Stimulated activated CD8-positive, alpha-beta memory T cell treated with anti-CD3 and anti-CD28 coated beads, Interleukin-7, amount 100 ng/mL, for 4 hours (primary cell): Measurements from ENCODE around the gene PARD6G.

Source experiments
- DNase-seq, 2 donors: peaks; one replicate each; pipeline ENCODE4 v3.0.0-alpha.2; 2020; ENCODE audit warnings: low read depth in 2 of 2

The PARD6G gene

GRCh38 chr18:80147418-80148325, 99.6 kb downstream of the PARD6G start:
- DNase-seq, result peak; percentile 65 to 68

- no peak for DNase-seq
Measured at GRCh38 chr18:80147037-80147417, 100.3 kb downstream of the PARD6G start.

- DNase-seq, result no peak
Measured at GRCh38 chr18:80145196-80145804, 102.0 kb downstream of the PARD6G start.

- no peak for DNase-seq
Measured at GRCh38 chr18:80143881-80144280, 103.4 kb downstream of the PARD6G start.

GRCh38 chr18:80140455-80140985, 106.8 kb downstream of the PARD6G start:
- no peak for DNase-seq

- no peak for DNase-seq
Measured at GRCh38 chr18:80137976-80138375, 109.3 kb downstream of the PARD6G start.

- DNase-seq, result no peak
Measured at GRCh38 chr18:80137137-80137536, 110.2 kb downstream of the PARD6G start.

GRCh38 chr18:80136679-80137078, 110.6 kb downstream of the PARD6G start:
- DNase-seq, result no peak

GRCh38 chr18:80135136-80135535, 112.2 kb downstream of the PARD6G start:
- DNase-seq, result no peak

- DNase-seq, result no peak
Measured at GRCh38 chr18:80133124-80133523, 114.2 kb downstream of the PARD6G start.

GRCh38 chr18:80132180-80132812, 115.0 kb downstream of the PARD6G start:
- no peak for DNase-seq

- DNase-seq, result no peak
Measured at GRCh38 chr18:80130555-80130954, 116.8 kb downstream of the PARD6G start.

- no peak for DNase-seq
Measured at GRCh38 chr18:80129672-80130367, 117.5 kb downstream of the PARD6G start.

GRCh38 chr18:80127635-80128034, 119.7 kb downstream of the PARD6G start:
- no peak for DNase-seq

GRCh38 chr18:80126797-80127196, 120.5 kb downstream of the PARD6G start:
- peak in 1 of 2 donors; percentile 17 for DNase-seq

- no peak for DNase-seq
Measured at GRCh38 chr18:80124131-80124530, 123.2 kb downstream of the PARD6G start.

- DNase-seq, result no peak
Measured at GRCh38 chr18:80120932-80121331, 126.4 kb downstream of the PARD6G start.

GRCh38 chr18:80119111-80119510, 128.2 kb downstream of the PARD6G start:
- no peak for DNase-seq

- no peak for DNase-seq
Measured at GRCh38 chr18:80115035-80115434, 132.3 kb downstream of the PARD6G start.

- DNase-seq, result no peak
Measured at GRCh38 chr18:80112624-80113248, 134.6 kb downstream of the PARD6G start.

GRCh38 chr18:80109676-80110078, 137.6 kb downstream of the PARD6G start:
- no peak for DNase-seq
